HG03064 (cell line): ENCODE data around the gene ENAH.

Source experiments
- ATAC-seq: cut with Tn5 transposase; IDR thresholded peaks from one replicate; pipeline ENCODE4 v1.9.1; 2021; ENCODE audit warnings: low read depth; ENCODE audit not compliant: unreplicated experiment

ENAH gene

GRCh38 chr1:225462714-225463574 is 190.0 kb downstream of the ENAH start:
- no peak for ATAC-seq

- ATAC-seq: no peak
Observed at GRCh38 chr1:225462429-225462713, 190.6 kb downstream of the ENAH start.

GRCh38 chr1:225461533-225462428 is 191.1 kb downstream of the ENAH start:
- no peak for ATAC-seq

GRCh38 chr1:225460737-225461532 is 192.0 kb downstream of the ENAH start:
- no peak for ATAC-seq

GRCh38 chr1:225460021-225460736 is 192.7 kb downstream of the ENAH start:
- no peak for ATAC-seq

GRCh38 chr1:225458222-225458631 is 194.7 kb downstream of the ENAH start:
- ATAC-seq: no peak

- ATAC-seq: peak; percentile 72
Observed at GRCh38 chr1:225454733-225455132, 198.2 kb downstream of the ENAH start.

GRCh38 chr1:225453797-225454648 is 198.9 kb downstream of the ENAH start:
- ATAC-seq: peak; percentile 21

- ATAC-seq: no peak
Observed at GRCh38 chr1:225451840-225452515, 200.9 kb downstream of the ENAH start.

GRCh38 chr1:225451340-225451739 is 201.6 kb downstream of the ENAH start:
- no peak for ATAC-seq

GRCh38 chr1:225450491-225451191 is 202.3 kb downstream of the ENAH start:
- no peak for ATAC-seq

GRCh38 chr1:225449774-225450173 is 203.1 kb downstream of the ENAH start:
- no peak for ATAC-seq

GRCh38 chr1:225449261-225449660 is 203.7 kb downstream of the ENAH start:
- ATAC-seq: no peak

- ATAC-seq: no peak
Observed at GRCh38 chr1:225448146-225448805, 204.6 kb downstream of the ENAH start.

GRCh38 chr1:225447650-225448089 is 205.3 kb downstream of the ENAH start:
- ATAC-seq: no peak

- no peak for ATAC-seq
Observed at GRCh38 chr1:225446981-225447615, 205.8 kb downstream of the ENAH start.

- no peak for ATAC-seq
Observed at GRCh38 chr1:225446595-225446960, 206.3 kb downstream of the ENAH start.
